Neural cell (in vitro differentiated cells): ENCODE results near the gene SMCO4. TPM values are rescaled to one million over a fixed set of nuclear protein-coding genes. Genes with fewer than 3 reads are reported as not detected.

Experiments
- H2AFZ ChIP-seq: fragments of 200-600, 300-800 bp; sonication (generic), shearing (Covaris generic); 2 replicates; pipeline ENCODE4 v1.6.0; 2014; ENCODE audit warnings: low read depth, mild to moderate bottlenecking, antibody characterized with exemption, low read length, moderate library complexity
- H3F3A ChIP-seq: fragments of 200-600 bp; shearing (Covaris generic); 2 replicates; pipeline ENCODE4 v1.6.1; 2016; ENCODE audit warnings: mild to moderate bottlenecking, moderate library complexity, mixed read lengths, antibody characterized with exemption, low read length; ENCODE audit not compliant: insufficient read depth, poor library complexity, severe bottlenecking
- H3K27ac ChIP-seq: fragments of 200-600, 300-800 bp; sonication (generic), shearing (Covaris generic); 2 replicates; pipeline ENCODE4 v1.5.1; 2014; ENCODE audit warnings: mild to moderate bottlenecking, low read length, moderate library complexity
- H3K27me3 ChIP-seq: fragments of 300-800, 200-600 bp; sonication (generic), shearing (Covaris generic); 2 replicates; pipeline ENCODE4 v1.6.0; 2014; ENCODE audit warnings: mild to moderate bottlenecking, low read depth, low read length, moderate library complexity; ENCODE audit not compliant: insufficient read depth
- H3K36me3 ChIP-seq: fragments of 300-800, 200-600 bp; sonication (generic), shearing (Covaris generic); 2 replicates; pipeline ENCODE4 v1.5.1; 2014; ENCODE audit warnings: mild to moderate bottlenecking, antibody characterized with exemption, low read length, moderate library complexity; ENCODE audit not compliant: insufficient read depth
- H3K4me2 ChIP-seq: fragments of 300-800, 200-600 bp; sonication (generic), shearing (Covaris generic); 2 replicates; pipeline ENCODE4 v1.6.0; 2014; ENCODE audit warnings: mild to moderate bottlenecking, low read length
- H3K4me3 ChIP-seq: fragments of 300-800, 200-600 bp; sonication (generic), shearing (Covaris generic); 2 replicates; pipeline ENCODE4 v1.5.1; 2014; ENCODE audit warnings: mild to moderate bottlenecking, low read length, moderate library complexity
- H3K79me2 ChIP-seq: fragments of 200-600 bp; shearing (Covaris generic); replicated peaks from 2 replicates; pipeline ENCODE4 v1.6.0; 2014; ENCODE audit warnings: mild to moderate bottlenecking, low read length, moderate library complexity; ENCODE audit not compliant: insufficient read depth
- H3K9ac ChIP-seq: fragments of 300-800, 200-600 bp; sonication (generic), shearing (Covaris generic); 2 replicates; pipeline ENCODE4 v1.6.1; 2016; ENCODE audit warnings: mild to moderate bottlenecking, low read length, mixed read lengths
- H3K9me2 ChIP-seq: fragments of 200-600 bp; shearing (Covaris generic); 2 replicates; pipeline ENCODE4 v1.6.1; 2016; ENCODE audit warnings: mild to moderate bottlenecking, low read length, mixed read lengths; ENCODE audit not compliant: insufficient read depth
- H3K9me3 ChIP-seq: fragments of 200-600, 300-800 bp; sonication (generic), shearing (Covaris generic); 2 replicates; pipeline ENCODE4 v1.6.1; 2016; ENCODE audit warnings: mild to moderate bottlenecking, mixed run types, low read length, moderate library complexity, mixed read lengths
- H4K20me1 ChIP-seq: fragments of 200-600 bp; shearing (Covaris generic); 2 replicates; pipeline ENCODE4 v1.6.1; 2016; ENCODE audit warnings: mild to moderate bottlenecking, mixed run types; ENCODE audit not compliant: insufficient read depth
- EP300 ChIP-seq: fragments of 450-650 bp; conservative IDR thresholded peaks from 2 replicates; pipeline ENCODE4 v1.6.1; 2014; ENCODE audit warnings: antibody characterized with exemption, mild to moderate bottlenecking, moderate library complexity; ENCODE audit not compliant: poor library complexity, severe bottlenecking
- EZH2 ChIP-seq: fragments of 200-600, 300-800 bp; shearing (Covaris generic), sonication (generic); IDR thresholded peaks from 2 replicates; pipeline ENCODE4 v1.6.1; 2014; ENCODE audit warnings: antibody characterized with exemption, low read length, borderline replicate concordance, mild to moderate bottlenecking; ENCODE audit not compliant: insufficient read depth, poor library complexity, severe bottlenecking
- MXI1 ChIP-seq: fragments of 450-650 bp; conservative IDR thresholded peaks from 2 replicates; pipeline ENCODE4 v1.6.1; 2014; ENCODE audit warnings: antibody characterized with exemption, mild to moderate bottlenecking; ENCODE audit not compliant: poor library complexity, severe bottlenecking
- POLR2AphosphoS5 ChIP-seq: IDR thresholded peaks from 2 replicates; pipeline ENCODE4 v1.6.1; 2012
- RAD21 ChIP-seq: fragments of 450-650 bp; conservative IDR thresholded peaks from 2 replicates; pipeline ENCODE4 v1.6.1; 2014; ENCODE audit warnings: antibody characterized with exemption, mild to moderate bottlenecking, moderate library complexity
- SMC3 ChIP-seq: fragments of 450-650 bp; conservative IDR thresholded peaks from 2 replicates; pipeline ENCODE4 v1.6.1; 2014; ENCODE audit warnings: antibody characterized with exemption, mild to moderate bottlenecking, moderate library complexity; ENCODE audit not compliant: poor library complexity
- TAF1 ChIP-seq: IDR thresholded peaks from 2 replicates; pipeline ENCODE4 v1.6.1; 2012; ENCODE audit warnings: low read depth
- polyA plus RNA-seq: library from polyadenylated mRNA; depleted of rRNA; stranded (reverse); fragments of >200 nt; gene quantifications from 2 replicates; pipeline ENCODE4 v1.2.3, GENCODE V29; 2014
- TF ChIP-seq, protein P1 (sequence below): IDR thresholded peaks from 2 replicates; pipeline ENCODE4 v1.6.1; 2012; ENCODE audit warnings: borderline replicate concordance
- TF ChIP-seq, protein P2 (sequence below): fragments of 450-650 bp; IDR thresholded peaks from 2 replicates; pipeline ENCODE4 v1.5.1; 2014; ENCODE audit warnings: antibody characterized with exemption, mild to moderate bottlenecking, moderate library complexity; ENCODE audit not compliant: poor library complexity, severe bottlenecking

Gene SMCO4
- polyA plus RNA-seq, 1 donor from 2014 or later: 10.0 TPM

DNA sequence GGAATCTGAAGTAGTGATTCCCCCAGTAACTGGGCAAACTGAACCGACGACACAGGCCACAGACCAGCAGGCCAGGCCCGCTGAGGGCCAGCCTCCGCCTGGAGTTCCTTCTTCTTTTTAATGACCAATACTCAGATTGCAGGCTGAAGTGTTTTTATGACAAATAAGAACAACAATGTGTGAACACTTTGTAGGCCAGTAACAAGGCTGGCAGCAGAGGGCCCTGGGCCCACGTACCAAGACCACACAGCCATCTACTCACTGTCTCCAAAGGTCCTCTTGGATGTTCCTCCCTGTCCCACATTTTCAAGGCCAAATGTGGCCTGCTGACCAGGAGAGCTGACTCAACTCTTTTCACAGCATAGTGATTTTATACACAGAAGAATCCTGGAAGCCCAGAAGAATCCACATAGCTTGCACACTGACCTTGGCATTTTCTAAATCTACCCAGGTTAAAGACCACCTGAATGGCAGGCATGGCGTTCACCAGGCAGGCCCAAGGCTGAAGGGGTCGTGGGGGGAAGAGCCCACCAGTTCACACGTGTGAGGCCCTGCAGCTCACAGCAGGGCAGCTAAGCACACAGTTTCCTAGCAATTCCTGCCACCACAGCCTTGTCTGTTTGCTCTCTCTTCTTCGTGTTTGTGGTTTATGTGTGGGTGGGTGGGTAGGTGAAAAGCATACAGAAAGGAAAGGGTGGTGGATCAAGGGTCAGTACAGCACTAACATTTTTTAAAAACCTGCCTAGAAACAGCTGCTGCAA, 13.3 kb downstream of the SMCO4 start:
- no peaks in the 10 kb centered on the region for H3F3A ChIP-seq
- H3K4me3 ChIP-seq: no peak overlapping the region
- H4K20me1 ChIP-seq: no peaks in the 10 kb centered on the region
- no peaks in the 10 kb centered on the region for H3K9me3 ChIP-seq
- H3K9me2 ChIP-seq: no peaks in the 10 kb centered on the region
- H3K27me3 ChIP-seq: no peaks in the 10 kb centered on the region
- no peaks in the 10 kb centered on the region for H3K79me2 ChIP-seq
- H2AFZ ChIP-seq: no peak overlapping the region
- H3K27ac ChIP-seq: no peak overlapping the region
- H3K9ac ChIP-seq: no peak overlapping the region
- no peaks in the 10 kb centered on the region for H3K36me3 ChIP-seq
- H3K4me2 ChIP-seq: no peak overlapping the region
- TF ChIP-seq, protein P1, sequence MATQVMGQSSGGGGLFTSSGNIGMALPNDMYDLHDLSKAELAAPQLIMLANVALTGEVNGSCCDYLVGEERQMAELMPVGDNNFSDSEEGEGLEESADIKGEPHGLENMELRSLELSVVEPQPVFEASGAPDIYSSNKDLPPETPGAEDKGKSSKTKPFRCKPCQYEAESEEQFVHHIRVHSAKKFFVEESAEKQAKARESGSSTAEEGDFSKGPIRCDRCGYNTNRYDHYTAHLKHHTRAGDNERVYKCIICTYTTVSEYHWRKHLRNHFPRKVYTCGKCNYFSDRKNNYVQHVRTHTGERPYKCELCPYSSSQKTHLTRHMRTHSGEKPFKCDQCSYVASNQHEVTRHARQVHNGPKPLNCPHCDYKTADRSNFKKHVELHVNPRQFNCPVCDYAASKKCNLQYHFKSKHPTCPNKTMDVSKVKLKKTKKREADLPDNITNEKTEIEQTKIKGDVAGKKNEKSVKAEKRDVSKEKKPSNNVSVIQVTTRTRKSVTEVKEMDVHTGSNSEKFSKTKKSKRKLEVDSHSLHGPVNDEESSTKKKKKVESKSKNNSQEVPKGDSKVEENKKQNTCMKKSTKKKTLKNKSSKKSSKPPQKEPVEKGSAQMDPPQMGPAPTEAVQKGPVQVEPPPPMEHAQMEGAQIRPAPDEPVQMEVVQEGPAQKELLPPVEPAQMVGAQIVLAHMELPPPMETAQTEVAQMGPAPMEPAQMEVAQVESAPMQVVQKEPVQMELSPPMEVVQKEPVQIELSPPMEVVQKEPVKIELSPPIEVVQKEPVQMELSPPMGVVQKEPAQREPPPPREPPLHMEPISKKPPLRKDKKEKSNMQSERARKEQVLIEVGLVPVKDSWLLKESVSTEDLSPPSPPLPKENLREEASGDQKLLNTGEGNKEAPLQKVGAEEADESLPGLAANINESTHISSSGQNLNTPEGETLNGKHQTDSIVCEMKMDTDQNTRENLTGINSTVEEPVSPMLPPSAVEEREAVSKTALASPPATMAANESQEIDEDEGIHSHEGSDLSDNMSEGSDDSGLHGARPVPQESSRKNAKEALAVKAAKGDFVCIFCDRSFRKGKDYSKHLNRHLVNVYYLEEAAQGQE: no peak
- TF ChIP-seq, protein P2, sequence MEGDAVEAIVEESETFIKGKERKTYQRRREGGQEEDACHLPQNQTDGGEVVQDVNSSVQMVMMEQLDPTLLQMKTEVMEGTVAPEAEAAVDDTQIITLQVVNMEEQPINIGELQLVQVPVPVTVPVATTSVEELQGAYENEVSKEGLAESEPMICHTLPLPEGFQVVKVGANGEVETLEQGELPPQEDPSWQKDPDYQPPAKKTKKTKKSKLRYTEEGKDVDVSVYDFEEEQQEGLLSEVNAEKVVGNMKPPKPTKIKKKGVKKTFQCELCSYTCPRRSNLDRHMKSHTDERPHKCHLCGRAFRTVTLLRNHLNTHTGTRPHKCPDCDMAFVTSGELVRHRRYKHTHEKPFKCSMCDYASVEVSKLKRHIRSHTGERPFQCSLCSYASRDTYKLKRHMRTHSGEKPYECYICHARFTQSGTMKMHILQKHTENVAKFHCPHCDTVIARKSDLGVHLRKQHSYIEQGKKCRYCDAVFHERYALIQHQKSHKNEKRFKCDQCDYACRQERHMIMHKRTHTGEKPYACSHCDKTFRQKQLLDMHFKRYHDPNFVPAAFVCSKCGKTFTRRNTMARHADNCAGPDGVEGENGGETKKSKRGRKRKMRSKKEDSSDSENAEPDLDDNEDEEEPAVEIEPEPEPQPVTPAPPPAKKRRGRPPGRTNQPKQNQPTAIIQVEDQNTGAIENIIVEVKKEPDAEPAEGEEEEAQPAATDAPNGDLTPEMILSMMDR: no peak
- no peak for TF ChIP-seq MXI1
- TF ChIP-seq SMC3: no peak
- TF ChIP-seq EZH2: no peak
- no peak for TF ChIP-seq EP300
- no peak for TF ChIP-seq RAD21
- TF ChIP-seq TAF1: no peak
- TF ChIP-seq POLR2AphosphoS5: no peak

GRCh38 chr11:93528757-93529645, 14.2 kb downstream of the SMCO4 start:
- no peaks in the 10 kb centered on the region for H3K9me2 ChIP-seq
- no peaks in the 10 kb centered on the region for H3K36me3 ChIP-seq
- H3K4me3 ChIP-seq: no peak overlapping the region
- H3K27me3 ChIP-seq: no peaks in the 10 kb centered on the region
- no peak overlapping the region for H3K9ac ChIP-seq
- H3K27ac ChIP-seq: no peak overlapping the region
- no peaks in the 10 kb centered on the region for H4K20me1 ChIP-seq
- H2AFZ ChIP-seq: no peak overlapping the region
- no peaks in the 10 kb centered on the region for H3F3A ChIP-seq
- H3K9me3 ChIP-seq: no peaks in the 10 kb centered on the region
- no peaks in the 10 kb centered on the region for H3K79me2 ChIP-seq
- TF ChIP-seq, protein P2: no peak
- TF ChIP-seq MXI1: no peak
- no peak for TF ChIP-seq EP300
- TF ChIP-seq EZH2: no peak
- no peak for TF ChIP-seq POLR2AphosphoS5
- no peak overlapping the region for H3K4me2 ChIP-seq
